PC-9 (cell line): ENCODE measurements around the gene ASB13. TPM values are rescaled to one million over a fixed set of nuclear protein-coding genes. Genes with fewer than 3 reads are reported as not detected.

ENCODE experiments used
- BruUV-seq: library from RNA; stranded (reverse); fragments of 400-500 nt; replicated peaks from 2 replicates; lab custom pipeline; 2021; lab: Mats Ljungman, UMichigan
- CTCF ChIA-PET: fragments of 300-600 bp; sonication (Branson Sonifier 250); formaldehyde crosslinking; loops from one replicate; lab custom pipeline; 2022; ENCODE audit warnings: antibody characterized with exemption; lab: Charles Lee
- POLR2A ChIA-PET: fragments of 300-600 bp; sonication (Branson Sonifier 250); formaldehyde crosslinking; loops from one replicate; lab custom pipeline; 2022; ENCODE audit warnings: antibody characterized with exemption; ENCODE audit not compliant: unreplicated experiment; lab: Charles Lee
- DNase-seq, 2 experiments: peaks; one replicate each; pipeline versions ENCODE4 v3.0.0 to v3.0.0-alpha.2; 2015 to 2022; ENCODE audit warnings: mixed read lengths in 1 of 2
- H2AFZ ChIP-seq: fragments of 200-600 bp; sonication (generic); 2 replicates; pipeline ENCODE4 v1.8.1; 2017; ENCODE audit warnings: antibody characterized with exemption
- H3F3A ChIP-seq: fragments of 200-600 bp; sonication (generic); 2 replicates; pipeline ENCODE4 v1.8.1; 2017; ENCODE audit warnings: antibody characterized with exemption, mild to moderate bottlenecking, low read depth; ENCODE audit not compliant: insufficient read depth
- H3K27ac ChIP-seq: fragments of 200-600 bp; sonication (generic); 2 replicates; pipeline ENCODE4 v1.6.1; 2016; ENCODE audit warnings: mixed run types
- H3K27me3 ChIP-seq: fragments of 200-600 bp; sonication (generic); 2 replicates; pipeline ENCODE4 v1.6.1; 2016; ENCODE audit warnings: low read depth, mixed run types; ENCODE audit not compliant: insufficient read depth
- H3K36me3 ChIP-seq: fragments of 200-600 bp; sonication (generic); 2 replicates; pipeline ENCODE4 v1.6.1; 2016; ENCODE audit warnings: low read depth, mixed run types
- H3K4me1 ChIP-seq: fragments of 200-600 bp; sonication (generic); replicated peaks from 2 replicates; pipeline ENCODE4 v1.6.1; 2016; ENCODE audit warnings: mixed run types; ENCODE audit not compliant: insufficient read depth
- H3K4me2 ChIP-seq: fragments of 200-600 bp; sonication (generic); 2 replicates; pipeline ENCODE4 v1.6.1; 2017; ENCODE audit warnings: mixed run types
- H3K4me3 ChIP-seq: fragments of 200-600 bp; sonication (generic); 2 replicates; pipeline ENCODE4 v1.6.1; 2016; ENCODE audit warnings: mixed run types
- H3K79me2 ChIP-seq: fragments of 200-600 bp; sonication (generic); 2 replicates; pipeline ENCODE4 v1.6.1; 2017; ENCODE audit warnings: low read depth, mixed run types
- H3K9me2 ChIP-seq: fragments of 200-600 bp; sonication (generic); 2 replicates; pipeline ENCODE4 v1.8.1; 2017; ENCODE audit warnings: mild to moderate bottlenecking; ENCODE audit not compliant: insufficient read depth
- H3K9me3 ChIP-seq: fragments of 200-600 bp; sonication (generic); 2 replicates; pipeline ENCODE4 v1.8.1; 2016; ENCODE audit warnings: low read depth; ENCODE audit not compliant: insufficient read depth
- H4K20me1 ChIP-seq: fragments of 200-600 bp; sonication (generic); 2 replicates; pipeline ENCODE4 v1.8.1; 2017; ENCODE audit not compliant: insufficient read depth
- CTCF ChIP-seq: fragments of 200-600 bp; sonication (generic); conservative IDR thresholded peaks from 2 replicates; pipeline ENCODE4 v1.6.1; 2017; ENCODE audit warnings: mixed run types, antibody characterized with exemption, mild to moderate bottlenecking, moderate library complexity
- EZH2 ChIP-seq: fragments of 200-600 bp; sonication (generic); IDR thresholded peaks from 2 replicates; pipeline ENCODE4 v1.8.0; 2017; ENCODE audit warnings: antibody characterized with exemption, low read depth
- intact Hi-C: fragments of 100-400 bp; cut with micrococcal nuclease; formaldehyde crosslinking; loops from one replicate; pipeline ENCODE4 v1.10.0; 2022; ENCODE audit not compliant: unreplicated experiment
- total RNA-seq: library from RNA; stranded (reverse); gene quantifications from 2 replicates; pipeline ENCODE4 v1.2.3, GENCODE V29; 2021

ASB13 gene
- total RNA-seq, 1 experiment from 2014 or later, result 22.2 TPM

GRCh38 chr10:5658871-5659618 is 7.3 kb downstream of the ASB13 start:
- Histone ChIP-seq H3K36me3 (no peaks in the 10 kb centered on the region), H3K9me3 (no peaks in the 10 kb centered on the region), H3K79me2 (peaks cover 44% of the 10 kb centered on the region), H3K9me2 (no peaks in the 10 kb centered on the region), H4K20me1 (no peaks in the 10 kb centered on the region), H2AFZ (no peak overlapping the region), H3K4me2 (peak overlapping the region; percentile 67), H3F3A (peaks cover 16% of the 10 kb centered on the region; the same call in 1 of the 2 replicates), H3K4me3 (no peak overlapping the region), H3K27ac (no peak overlapping the region), H3K27me3 (no peaks in the 10 kb centered on the region), H3K4me1 (peaks cover 24% of the 10 kb centered on the region)
- intact Hi-C loops, result no loop called here
- ChIA-PET POLR2A (no interaction called here), CTCF (no interaction called here)
- no peak for TF ChIP-seq EZH2
- no peak for TF ChIP-seq CTCF
- DNase-seq, result no peak
- BruUV-seq, result no TSS peak

- Histone ChIP-seq H3K27me3 (no peaks in the 10 kb centered on the region), H4K20me1 (no peaks in the 10 kb centered on the region), H3K4me3 (no peak overlapping the region), H3K36me3 (no peaks in the 10 kb centered on the region), H3F3A (peaks cover 16% of the 10 kb centered on the region; the same call in 1 of the 2 replicates), H3K9me2 (no peaks in the 10 kb centered on the region), H3K79me2 (peaks cover 32% of the 10 kb centered on the region), H3K9me3 (no peaks in the 10 kb centered on the region), H2AFZ (no peak overlapping the region), H3K27ac (no peak overlapping the region), H3K4me2 (no peak overlapping the region), H3K4me1 (peaks cover 24% of the 10 kb centered on the region)
- no peak for TF ChIP-seq CTCF
- no peak for TF ChIP-seq EZH2
- ChIA-PET POLR2A (no interaction called here), CTCF (no interaction called here)
- intact Hi-C loops, result no loop called here
- no peak for DNase-seq
- no TSS peak for BruUV-seq
Measured at GRCh38 chr10:5656737-5657579, 9.4 kb downstream of the ASB13 start.

GRCh38 chr10:5655121-5655520 is 11.3 kb downstream of the ASB13 start:
- Histone ChIP-seq H3K27me3 (no peaks in the 10 kb centered on the region), H3K9me2 (no peaks in the 10 kb centered on the region), H3K4me3 (no peak overlapping the region), H3K4me2 (no peak overlapping the region), H3F3A (peaks cover 6% of the 10 kb centered on the region; the same call in 1 of the 2 replicates), H3K9me3 (no peaks in the 10 kb centered on the region), H2AFZ (no peak overlapping the region), H3K27ac (no peak overlapping the region), H3K36me3 (no peaks in the 10 kb centered on the region), H3K4me1 (peaks cover 11% of the 10 kb centered on the region), H4K20me1 (no peaks in the 10 kb centered on the region), H3K79me2 (peaks cover 27% of the 10 kb centered on the region)
- intact Hi-C loops, result no loop called here
- TF ChIP-seq EZH2 (no peak), CTCF (no peak)
- ChIA-PET CTCF (interaction anchor here (0.7 kb wide), 1 partner anchor 41 kb away, joined by 3 read pairs; no protein-coding TSS in a partner anchor), POLR2A (interaction anchor here (0.5 kb wide), 1 partner anchor 817 kb away, joined by 4 read pairs; no protein-coding TSS in a partner anchor)
- BruUV-seq, result no TSS peak
- no peak for DNase-seq
